K562 (cell line): Measurements from ENCODE around the gene KCNK2.

Experiments used
- CTCF ChIP-seq, 3 experiments: IDR thresholded peaks in 2 of 3; conservative IDR thresholded peaks in 1 of 3; 2 replicates each; pipeline ENCODE4 v1.5.1; 2011 to 2012; ENCODE audit warnings: low read length in 3 of 3, mild to moderate bottlenecking in 3 of 3, control low read depth in 2 of 3, improper control_type of control experiment in 1 of 3, inconsistent platforms in 1 of 3, low read depth in 1 of 3, mixed read lengths in 1 of 3, moderate library complexity in 1 of 3; ENCODE audit not compliant: insufficient read depth in 2 of 3
- KDM4B ChIP-seq, 2 experiments: fragments of 450-650 bp in 1 of 2; sonication (generic) in 1 of 2; IDR thresholded peaks; 2 replicates each; pipeline ENCODE4 v1.6.1; 2016 to 2017; ENCODE audit warnings: borderline replicate concordance in 2 of 2, antibody characterized with exemption in 1 of 2, low read depth in 1 of 2, mild to moderate bottlenecking in 1 of 2
- NFE2L1 ChIP-seq: fragments of 450-650 bp; IDR thresholded peaks from 2 replicates; pipeline ENCODE4 v1.6.1; 2016; ENCODE audit warnings: missing genetic modification characterization, low read depth, mild to moderate bottlenecking, missing compliant biosample characterization, moderate library complexity, borderline replicate concordance
- RAD21 ChIP-seq, 2 experiments: fragments of 250-450 bp in 1 of 2; fragments of 450-650 bp in 1 of 2; sonication (Bioruptor Pico) in 1 of 2; formaldehyde crosslinking in 1 of 2; IDR thresholded peaks in 1 of 2; conservative IDR thresholded peaks in 1 of 2; 2 replicates each; pipeline versions ENCODE4 v1.4.0 to v1.8.0; 2020 to 2022; ENCODE audit warnings: mild to moderate bottlenecking in 2 of 2, moderate library complexity in 1 of 2
- TEAD4 ChIP-seq, 2 experiments: sonication (generic) in 1 of 2; formaldehyde crosslinking in 1 of 2; IDR thresholded peaks; 2 replicates each; pipeline versions ENCODE4 v1.6.1 to v1.8.0; 2012 to 2022; ENCODE audit warnings: borderline replicate concordance in 1 of 2, inconsistent platforms in 1 of 2, low read length in 1 of 2, mild to moderate bottlenecking in 1 of 2, missing genetic modification reagents in 1 of 2
- ZNF740 ChIP-seq, 3 experiments: fragments of 200-800 bp in 1 of 3; sonication (Bioruptor generic) in 1 of 3; sonication (generic) in 1 of 3; formaldehyde crosslinking in 1 of 3; IDR thresholded peaks; 2 replicates each; pipeline versions ENCODE4 v1.6.1 to v1.8.0; 2016 to 2022; ENCODE audit warnings: mild to moderate bottlenecking in 2 of 3, missing compliant biosample characterization in 2 of 3, missing genetic modification characterization in 2 of 3, missing genetic modification reagents in 1 of 3

GRCh38 chr1:215228193-215228592 is 145.7 kb downstream of the KCNK2 start:
- TF ChIP-seq CTCF (IDR thresholded peaks at IDR 0.05 in 2 of 3, conservative IDR thresholded peaks at IDR 0.05 in 1 of 3; ENCODE audit: insufficient read depth in 2 of 3, low read depth in 1 of 3, low read length in 3 of 3) (no peak), TEAD4 (IDR thresholded peaks at IDR 0.05; ENCODE audit: low read length) (no peak), TEAD4 (CRISPR knock-in tag; IDR thresholded peaks at IDR 0.05; ENCODE audit: borderline replicate concordance) (no peak), KDM4B (IDR thresholded peaks at IDR 0.05; ENCODE audit: borderline replicate concordance in 2 of 2, low read depth in 1 of 2) (no peak), RAD21 (CRISPR knock-in tag; conservative IDR thresholded peaks at IDR 0.05 in 1 of 2, IDR thresholded peaks at IDR 0.05 in 1 of 2) (no peak), NFE2L1 (tag) (no peak), ZNF740 (CRISPR knock-in tag; IDR thresholded peaks at IDR 0.05) (no peak), ZNF740 (tag; IDR thresholded peaks at IDR 0.05) (no peak)
